ENCODE measurements around the gene TRIM33.

- TF ChIP-seq CTCF (conservative IDR thresholded peaks at IDR 0.05 in 1 of 2, IDR thresholded peaks at IDR 0.05 in 1 of 2; ENCODE audit: low read depth in 1 of 2, low read length in 2 of 2) = no peak
- TF ChIP-seq EZH2 (IDR thresholded peaks at IDR 0.05; ENCODE audit: low read length, missing control alignments) = no peak
Observed at GRCh38 chr1:114521396-114522263, 10.6 kb upstream of the TRIM33 start.

Data from fibroblast of lung (primary cell).